Fibroblast of the aortic adventitia (primary cell): ENCODE data around the gene BCCIP. TPM values are rescaled to one million over a fixed set of nuclear protein-coding genes. Genes with fewer than 3 reads are reported as not detected.
A peak's percentile ranks its signal among the peaks of the same experiment; 100 is the strongest.

Experiments used
- DNase-seq: peaks from one replicate; pipeline ENCODE4 v3.0.0-alpha.2; 2010; ENCODE audit warnings: low read depth
- H3K4me3 ChIP-seq: 2 replicates; pipeline ENCODE4 v1.5.1; 2011; ENCODE audit warnings: low read depth, mild to moderate bottlenecking, control low read depth, low read length, moderate library complexity
- total RNA-seq: library from RNA; depleted of rRNA; stranded (reverse); fragments of >200 nt; gene quantifications from 2 replicates; pipeline ENCODE4 v1.2.3, GENCODE V29; 2012; ENCODE audit warnings: low replicate concordance
- TF ChIP-seq, protein P1 (sequence below): IDR thresholded peaks from 2 replicates; pipeline ENCODE4 v1.5.1; 2011; ENCODE audit warnings: mild to moderate bottlenecking, low read length, control low read depth, inconsistent platforms; ENCODE audit not compliant: insufficient read depth

Gene BCCIP
- total RNA-seq, 1 donor: 48.1 TPM

DNA sequence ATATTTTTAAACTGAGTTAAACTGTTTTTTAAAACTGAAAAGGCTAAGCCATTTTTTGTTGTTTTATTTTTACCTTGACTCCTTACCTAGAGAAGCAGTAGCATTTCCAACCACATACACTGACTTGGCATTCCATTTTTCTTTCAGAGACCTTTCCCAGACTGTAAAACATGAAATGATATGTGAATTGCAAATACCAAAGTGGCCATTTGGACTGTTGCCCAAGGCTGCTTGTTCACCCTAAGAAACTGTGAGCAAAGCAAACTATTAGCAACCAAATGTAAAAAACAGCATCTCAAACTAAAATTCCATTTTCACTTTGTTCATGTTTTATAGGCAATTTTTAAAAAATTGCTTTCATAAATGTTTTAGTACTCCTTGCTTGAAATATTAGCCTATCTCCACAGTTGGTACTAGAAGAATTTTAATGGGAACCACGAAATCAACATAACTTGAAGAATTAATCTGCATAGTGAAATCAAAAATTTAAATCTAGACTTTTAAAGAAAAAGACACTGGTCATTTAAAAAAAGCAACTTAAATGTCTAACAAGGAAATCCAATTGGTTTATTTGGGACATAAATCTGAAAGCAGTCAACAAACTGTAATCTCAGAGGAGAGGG is 11.1 kb upstream of the BCCIP start:
- no peak overlapping the region for H3K4me3 ChIP-seq
- DNase-seq: peak; percentile 29
- TF ChIP-seq, protein P1, sequence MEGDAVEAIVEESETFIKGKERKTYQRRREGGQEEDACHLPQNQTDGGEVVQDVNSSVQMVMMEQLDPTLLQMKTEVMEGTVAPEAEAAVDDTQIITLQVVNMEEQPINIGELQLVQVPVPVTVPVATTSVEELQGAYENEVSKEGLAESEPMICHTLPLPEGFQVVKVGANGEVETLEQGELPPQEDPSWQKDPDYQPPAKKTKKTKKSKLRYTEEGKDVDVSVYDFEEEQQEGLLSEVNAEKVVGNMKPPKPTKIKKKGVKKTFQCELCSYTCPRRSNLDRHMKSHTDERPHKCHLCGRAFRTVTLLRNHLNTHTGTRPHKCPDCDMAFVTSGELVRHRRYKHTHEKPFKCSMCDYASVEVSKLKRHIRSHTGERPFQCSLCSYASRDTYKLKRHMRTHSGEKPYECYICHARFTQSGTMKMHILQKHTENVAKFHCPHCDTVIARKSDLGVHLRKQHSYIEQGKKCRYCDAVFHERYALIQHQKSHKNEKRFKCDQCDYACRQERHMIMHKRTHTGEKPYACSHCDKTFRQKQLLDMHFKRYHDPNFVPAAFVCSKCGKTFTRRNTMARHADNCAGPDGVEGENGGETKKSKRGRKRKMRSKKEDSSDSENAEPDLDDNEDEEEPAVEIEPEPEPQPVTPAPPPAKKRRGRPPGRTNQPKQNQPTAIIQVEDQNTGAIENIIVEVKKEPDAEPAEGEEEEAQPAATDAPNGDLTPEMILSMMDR: no peak

DNA sequence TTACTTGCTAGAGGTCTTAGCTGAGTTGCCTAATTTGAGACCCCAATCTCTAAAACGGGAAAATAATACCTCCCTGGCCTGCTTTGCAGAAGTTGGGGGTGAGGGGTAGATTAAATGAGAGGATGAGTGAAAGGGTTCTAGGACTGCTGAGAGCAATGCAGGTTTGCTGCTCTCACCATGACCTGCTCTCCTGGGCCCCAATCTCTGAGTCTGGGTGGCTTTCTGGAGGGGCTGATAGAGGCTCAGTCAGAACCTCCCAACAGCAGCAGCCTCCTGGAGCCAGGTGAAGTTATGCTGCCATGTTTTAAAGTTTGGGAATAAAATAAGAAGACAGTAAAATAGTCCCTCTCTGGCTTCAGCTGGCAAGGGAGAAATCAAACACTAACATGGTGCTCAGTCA is 7.6 kb upstream of the BCCIP start:
- H3K4me3 ChIP-seq: no peak overlapping the region
- DNase-seq: no peak
- TF ChIP-seq, protein P1: no peak

DNA sequence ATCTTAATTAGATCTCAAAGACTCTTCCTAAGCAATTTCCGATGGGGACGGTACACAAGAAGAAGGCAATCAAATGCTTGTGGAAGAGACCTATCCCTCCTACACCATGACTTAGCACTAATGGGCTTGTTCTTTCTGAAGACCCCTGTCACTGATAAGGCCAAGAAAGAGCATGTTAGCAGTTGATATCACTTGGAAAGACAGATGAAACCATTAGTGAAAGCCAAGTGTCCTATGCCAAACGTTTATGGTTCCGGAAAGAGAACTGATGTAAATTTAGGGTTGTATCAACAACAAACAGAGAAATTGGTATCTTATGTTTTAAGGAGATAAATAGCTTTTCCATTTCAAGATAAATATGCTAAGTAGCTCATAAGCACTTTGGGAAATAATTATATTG is 6.8 kb upstream of the BCCIP start:
- H3K4me3 ChIP-seq: no peak overlapping the region
- TF ChIP-seq, protein P1: no peak
- DNase-seq: no peak

DNA sequence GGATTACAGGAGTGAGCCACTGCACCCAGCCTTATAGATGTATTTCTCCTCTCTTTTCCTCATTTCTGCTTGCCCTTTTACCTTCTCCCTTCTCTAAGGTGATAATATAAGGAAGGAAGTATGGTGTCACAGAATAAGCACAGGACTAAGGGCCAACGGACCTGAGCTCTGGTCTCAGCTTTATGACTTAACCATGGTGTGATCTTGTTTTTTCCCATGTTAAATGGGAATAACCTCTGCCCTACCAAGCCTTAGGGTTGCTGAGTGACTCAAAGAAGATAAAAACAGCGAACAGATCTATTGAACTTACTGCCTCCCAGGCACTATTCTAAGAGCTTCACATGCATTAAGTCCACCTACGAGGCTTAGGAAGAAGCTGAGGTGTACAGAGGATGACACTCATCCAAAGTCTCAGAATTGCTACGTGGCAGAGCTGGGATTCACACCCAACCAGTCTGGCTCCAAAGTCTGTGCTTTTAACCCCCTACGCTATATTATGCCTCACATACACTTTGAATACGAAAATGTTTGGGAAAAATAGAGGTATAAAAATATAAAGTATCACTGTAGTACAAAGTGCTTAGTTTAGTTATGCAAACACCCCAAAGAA is 5.9 kb upstream of the BCCIP start:
- no peak overlapping the region for H3K4me3 ChIP-seq
- TF ChIP-seq, protein P1: no peak
- DNase-seq: no peak

DNA sequence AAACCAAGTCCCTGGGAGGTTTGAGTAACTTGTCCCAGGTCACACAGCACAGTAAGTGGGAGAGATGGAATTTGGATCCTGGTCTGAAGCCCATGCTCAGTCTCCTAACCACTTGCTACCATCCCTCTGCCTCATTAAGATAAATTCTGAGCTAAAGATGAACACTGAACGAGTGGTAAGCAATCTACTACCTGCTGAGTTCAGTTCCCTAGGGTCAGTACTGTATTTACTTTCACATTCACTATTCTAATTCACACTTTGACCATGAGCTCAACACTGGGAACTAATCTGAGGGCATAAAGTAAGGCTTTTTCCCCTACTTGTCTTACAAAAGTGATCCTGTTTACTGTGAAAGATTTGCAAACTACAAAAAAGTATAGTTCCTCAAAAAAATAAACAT is 2.6 kb upstream of the BCCIP start:
- no peak overlapping the region for H3K4me3 ChIP-seq
- no peak for DNase-seq
- TF ChIP-seq, protein P1: no peak

DNA sequence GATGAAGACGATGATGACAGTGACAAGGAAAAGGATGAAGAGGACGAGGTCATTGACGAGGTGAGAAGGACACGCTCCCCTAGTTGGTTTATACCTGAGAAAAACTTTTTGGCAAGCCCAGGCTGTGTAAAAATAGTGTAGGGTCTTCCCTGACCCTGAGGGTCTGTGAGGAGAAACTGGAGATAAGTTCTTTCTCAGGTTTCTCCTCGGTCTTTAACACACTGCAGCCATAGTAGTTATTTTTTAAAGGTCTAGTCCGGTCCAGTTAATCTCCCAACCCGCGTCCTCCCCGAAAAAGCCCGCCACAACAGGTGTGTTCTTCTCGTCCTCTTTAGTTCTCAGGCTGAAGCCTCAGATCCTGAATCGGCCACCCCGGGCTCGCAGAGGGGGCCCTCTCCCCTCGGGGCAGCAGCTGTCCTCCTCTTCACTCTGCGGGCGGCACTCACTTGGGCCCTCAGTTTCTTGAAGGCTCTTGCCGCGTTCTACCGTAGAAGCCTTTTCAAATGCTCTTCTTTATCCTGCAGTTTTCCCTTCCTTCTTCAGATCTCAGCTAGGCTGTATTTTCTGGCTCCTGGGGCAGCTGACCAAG is 411 bp downstream of the BCCIP start:
- DNase-seq: no peak
- TF ChIP-seq, protein P1: no peak
- peak overlapping the region; percentile 98 for H3K4me3 ChIP-seq
